ENCODE data around the gene KLK2.

- no peak for TF ChIP-seq CTCF (IDR thresholded peaks at IDR 0.05)
- TF ChIP-seq EP300 (IDR thresholded peaks at IDR 0.05): no peak
Observed at GRCh38 chr19:50891253-50891625, 18.0 kb downstream of the KLK2 start.

All from tibial nerve (tissue), 4 donors.